ENCODE measurements around the gene FAM181A. TPM values are rescaled to one million over a fixed set of nuclear protein-coding genes. Genes with fewer than 3 reads are reported as not detected.

The FAM181A gene
- total RNA-seq, 1 donor from 2014 or later: not detected

GRCh38 chr14:93957751-93958566, 30.8 kb downstream of the FAM181A start:
- DNase-seq (ENCODE audit: low spot score): no peak
- intact Hi-C loops (cut with DNase I): loop anchor here (2.0 to 5.0 kb wide), 2 partner anchors 19 to 39 kb away; partner anchors contain the start of genes ASB2 and CCDC197

GRCh38 chr14:93958567-93959238, 31.6 kb downstream of the FAM181A start:
- no peak for DNase-seq (ENCODE audit: low spot score)
- intact Hi-C loops (cut with DNase I): loop anchor here (5.0 kb wide), 1 partner anchor 39 kb away; the partner anchor contains the start of gene CCDC197

GRCh38 chr14:93959239-93960107, 32.3 kb downstream of the FAM181A start:
- intact Hi-C loops (cut with DNase I): loop anchor here (5.0 kb wide), 1 partner anchor 38 kb away; the partner anchor contains the start of gene CCDC197

GRCh38 chr14:93960108-93960475, 32.9 kb downstream of the FAM181A start:
- intact Hi-C loops (cut with DNase I): no loop called here
- no peak for DNase-seq (ENCODE audit: low spot score)

More at GRCh38 chr14:93959239-93960107, 32.3 kb downstream of the FAM181A start:
- peak; percentile 87 for DNase-seq (ENCODE audit: low spot score)

GRCh38 chr14:93960774-93961438, 33.8 kb downstream of the FAM181A start:
- DNase-seq (ENCODE audit: low spot score): no peak
- intact Hi-C loops (cut with DNase I): no loop called here

GRCh38 chr14:93961620-93962019, 34.5 kb downstream of the FAM181A start:
- intact Hi-C loops (cut with DNase I): no loop called here
- no peak for DNase-seq (ENCODE audit: low spot score)

- DNase-seq (ENCODE audit: low spot score): no peak
- intact Hi-C loops (cut with DNase I): no loop called here
These were observed 35.8 kb downstream of the FAM181A start for GRCh38 chr14:93962701-93963601.

- intact Hi-C loops (cut with DNase I): no loop called here
- DNase-seq (ENCODE audit: low spot score): no peak
These were observed 36.5 kb downstream of the FAM181A start for GRCh38 chr14:93963692-93964091.

- intact Hi-C loops (cut with DNase I): no loop called here
- DNase-seq (ENCODE audit: low spot score): no peak
These were observed 37.1 kb downstream of the FAM181A start for GRCh38 chr14:93964281-93964680.

GRCh38 chr14:93964820-93965286, 37.7 kb downstream of the FAM181A start:
- intact Hi-C loops (cut with DNase I): no loop called here
- no peak for DNase-seq (ENCODE audit: low spot score)

GRCh38 chr14:93965287-93965821, 38.2 kb downstream of the FAM181A start:
- DNase-seq (ENCODE audit: low spot score): no peak
- intact Hi-C loops (cut with DNase I): no loop called here

- DNase-seq (ENCODE audit: low spot score): no peak
- intact Hi-C loops (cut with DNase I): no loop called here
These were observed 38.9 kb downstream of the FAM181A start for GRCh38 chr14:93965946-93966474.

- intact Hi-C loops (cut with DNase I): no loop called here
These were observed 40.6 kb downstream of the FAM181A start for GRCh38 chr14:93967637-93968250.

GRCh38 chr14:93969082-93969828, 42.1 kb downstream of the FAM181A start:
- intact Hi-C loops (cut with DNase I): no loop called here
- no peak for DNase-seq (ENCODE audit: low spot score)

More at GRCh38 chr14:93967637-93968250, 40.6 kb downstream of the FAM181A start:
- no peak for DNase-seq (ENCODE audit: low spot score)

- intact Hi-C loops (cut with DNase I): no loop called here
These were observed 43.4 kb downstream of the FAM181A start for GRCh38 chr14:93970585-93970964.

GRCh38 chr14:93970965-93971634, 44.0 kb downstream of the FAM181A start:
- intact Hi-C loops (cut with DNase I): no loop called here
- DNase-seq (ENCODE audit: low spot score): no peak

More at GRCh38 chr14:93970585-93970964, 43.4 kb downstream of the FAM181A start:
- no peak for DNase-seq (ENCODE audit: low spot score)
